ENCODE data around the gene SLC11A2.
A peak's percentile ranks its signal among the peaks of the same experiment; 100 is the strongest.

The SLC11A2 gene

GRCh38 chr12:51025836-51026638 lies at the start of gene SLC11A2:
TSS of gene SLC11A2 (minus strand) at chr12:51026384. CDS start at chr12:51010728, 15,656 bp downstream.
- Mint-ChIP-seq H3K36me3 (ENCODE audit: low read depth) (peaks cover 5% of the 10 kb centered on the region), H3K27me3 (no peaks in the 10 kb centered on the region), H3K4me1 (ENCODE audit: low read depth) (peaks cover 60% of the 10 kb centered on the region), H3K4me3 (peak within 1 kb of the TSS; percentile 93), H3K27ac (peak within 1 kb of the TSS; percentile 95), H3K9me3 (no peaks in the 10 kb centered on the region)

GRCh38 chr12:51075390-51075789 lies 49.2 kb upstream of the SLC11A2 start:
- peaks cover 22% of the 10 kb centered on the region for H3K36me3 Mint-ChIP-seq (ENCODE audit: low read depth)

DNA sequence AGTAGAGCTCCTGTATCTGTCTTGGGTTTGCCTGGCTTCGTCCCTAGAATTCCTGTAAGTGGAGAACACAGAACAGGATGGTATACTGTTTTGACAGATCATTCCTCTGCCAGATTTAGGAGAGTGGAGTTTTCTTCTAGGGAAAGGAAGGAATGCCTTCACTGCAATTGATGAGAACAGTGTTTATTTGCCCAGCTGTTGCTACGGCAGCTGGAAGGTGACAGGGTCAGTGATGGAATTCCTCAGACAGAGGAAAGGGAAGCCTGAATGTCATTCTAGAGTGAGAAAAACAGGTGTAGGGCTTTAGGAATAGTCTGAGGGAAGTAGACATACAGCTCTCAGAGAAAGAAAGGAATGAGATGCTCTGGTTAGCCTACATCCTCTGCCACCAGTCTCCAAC lies 45.5 kb upstream of the SLC11A2 start:
- Mint-ChIP-seq H3K27me3 (no peaks in the 10 kb centered on the region), H3K27ac (no peak overlapping the region), H3K4me3 (no peak overlapping the region)

More at GRCh38 chr12:51075390-51075789, 49.2 kb upstream of the SLC11A2 start:
- peaks cover 26% of the 10 kb centered on the region for H3K4me1 Mint-ChIP-seq (ENCODE audit: low read depth)
- H3K4me3 Mint-ChIP-seq = no peak overlapping the region
- H3K9me3 Mint-ChIP-seq = no peaks in the 10 kb centered on the region
- no peak overlapping the region for H3K27ac Mint-ChIP-seq
- H3K27me3 Mint-ChIP-seq = no peaks in the 10 kb centered on the region

GRCh38 chr12:51070004-51070403 lies 43.8 kb upstream of the SLC11A2 start:
- Mint-ChIP-seq H3K27me3 (no peaks in the 10 kb centered on the region), H3K4me1 (ENCODE audit: low read depth) (peaks cover 3% of the 10 kb centered on the region), H3K36me3 (ENCODE audit: low read depth) (peaks cover 31% of the 10 kb centered on the region), H3K27ac (no peak overlapping the region), H3K9me3 (no peaks in the 10 kb centered on the region), H3K4me3 (no peak overlapping the region)

More for the DNA sequence above, 45.5 kb upstream of the SLC11A2 start:
- Mint-ChIP-seq H3K4me1 (ENCODE audit: low read depth) (peaks cover 12% of the 10 kb centered on the region), H3K9me3 (no peaks in the 10 kb centered on the region), H3K36me3 (ENCODE audit: low read depth) (peaks cover 29% of the 10 kb centered on the region)

DNA sequence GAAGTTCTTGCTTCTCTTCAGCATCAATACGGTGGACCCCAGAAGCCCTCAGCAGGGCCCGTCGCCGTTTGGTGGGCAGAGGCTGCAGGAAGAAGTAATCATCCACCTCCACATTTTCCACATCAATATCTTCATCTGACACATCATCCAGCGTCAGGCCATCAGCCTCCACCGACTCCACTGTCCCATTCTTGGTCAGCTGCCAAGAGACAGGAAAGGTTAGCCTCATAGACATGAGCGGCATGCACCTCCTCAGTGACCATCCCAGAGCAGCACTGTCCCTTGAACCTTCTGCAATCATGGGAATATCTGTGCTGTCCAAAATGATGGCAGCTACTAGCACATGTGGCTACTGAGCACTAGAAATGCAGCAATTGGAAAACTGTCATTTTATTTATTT lies 41.6 kb upstream of the SLC11A2 start:
- peaks cover 3% of the 10 kb centered on the region for H3K4me1 Mint-ChIP-seq (ENCODE audit: low read depth)
- H3K9me3 Mint-ChIP-seq = no peaks in the 10 kb centered on the region
- H3K27ac Mint-ChIP-seq = no peak overlapping the region
- peaks cover 33% of the 10 kb centered on the region for H3K36me3 Mint-ChIP-seq (ENCODE audit: low read depth)
- H3K4me3 Mint-ChIP-seq = no peak overlapping the region
- H3K27me3 Mint-ChIP-seq = no peaks in the 10 kb centered on the region

- Mint-ChIP-seq H3K4me1 (ENCODE audit: low read depth) (peaks cover 3% of the 10 kb centered on the region), H3K27me3 (no peaks in the 10 kb centered on the region), H3K9me3 (no peaks in the 10 kb centered on the region), H3K27ac (no peak overlapping the region), H3K36me3 (ENCODE audit: low read depth) (peaks cover 37% of the 10 kb centered on the region), H3K4me3 (no peak overlapping the region)
Measured at GRCh38 chr12:51067229-51067628, 41.0 kb upstream of the SLC11A2 start.

DNA sequence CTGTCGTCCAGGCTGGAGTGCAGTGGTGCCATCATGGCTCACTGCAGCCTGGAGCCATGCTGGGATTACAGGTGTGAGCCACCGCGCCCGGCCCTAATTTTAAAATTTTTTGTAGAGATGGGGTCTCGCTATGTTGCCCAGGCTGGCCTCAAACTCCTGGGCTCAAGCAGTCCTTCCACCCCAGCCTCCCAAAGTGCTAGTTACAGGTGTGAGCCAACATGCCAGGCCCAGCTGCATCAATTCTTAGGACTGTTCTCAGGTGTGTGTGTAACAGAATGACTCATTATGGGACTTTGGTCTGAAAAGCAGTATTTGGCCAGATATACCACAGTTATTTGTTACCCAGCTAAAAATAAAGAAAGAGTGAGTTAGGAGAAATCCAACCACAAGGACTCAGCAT lies 39.3 kb upstream of the SLC11A2 start:
- no peak overlapping the region for H3K4me3 Mint-ChIP-seq
- peaks cover 3% of the 10 kb centered on the region for H3K4me1 Mint-ChIP-seq (ENCODE audit: low read depth)
- no peaks in the 10 kb centered on the region for H3K27me3 Mint-ChIP-seq
- no peaks in the 10 kb centered on the region for H3K9me3 Mint-ChIP-seq
- H3K36me3 Mint-ChIP-seq (ENCODE audit: low read depth) = peaks cover 49% of the 10 kb centered on the region
- no peak overlapping the region for H3K27ac Mint-ChIP-seq

- H3K4me3 Mint-ChIP-seq = no peak overlapping the region
- H3K36me3 Mint-ChIP-seq (ENCODE audit: low read depth) = peaks cover 58% of the 10 kb centered on the region
- no peaks in the 10 kb centered on the region for H3K27me3 Mint-ChIP-seq
- no peak overlapping the region for H3K27ac Mint-ChIP-seq
- no peaks in the 10 kb centered on the region for H3K9me3 Mint-ChIP-seq
- H3K4me1 Mint-ChIP-seq (ENCODE audit: low read depth) = peaks cover 2% of the 10 kb centered on the region
Measured at GRCh38 chr12:51062631-51063397, 36.6 kb upstream of the SLC11A2 start.

GRCh38 chr12:51059086-51059485 lies 32.9 kb upstream of the SLC11A2 start:
- no peak overlapping the region for H3K4me3 Mint-ChIP-seq
- H3K9me3 Mint-ChIP-seq = no peaks in the 10 kb centered on the region
- H3K4me1 Mint-ChIP-seq (ENCODE audit: low read depth) = no peaks in the 10 kb centered on the region
- peak overlapping the region; percentile 14 for H3K27ac Mint-ChIP-seq
- H3K27me3 Mint-ChIP-seq = no peaks in the 10 kb centered on the region
- H3K36me3 Mint-ChIP-seq (ENCODE audit: low read depth) = peaks cover 64% of the 10 kb centered on the region

DNA sequence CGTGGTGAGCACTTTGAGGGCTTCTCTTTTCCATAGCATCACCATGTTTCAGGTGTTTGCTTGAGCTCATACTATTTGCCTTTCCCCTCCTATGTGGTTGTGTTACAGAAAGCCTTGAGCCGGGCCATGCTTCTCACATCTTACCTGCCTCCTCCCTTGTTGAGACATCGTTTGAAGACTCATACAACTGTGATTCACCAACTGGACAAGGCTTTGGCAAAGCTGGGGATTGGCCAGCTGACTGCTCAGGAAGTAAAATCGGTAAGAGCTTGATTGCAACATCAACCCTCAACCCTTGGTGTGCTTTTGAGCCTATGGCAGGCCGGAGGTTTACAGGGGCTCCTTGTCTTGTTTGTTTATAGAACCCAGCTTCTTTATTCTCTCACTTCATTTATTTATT lies 30.1 kb upstream of the SLC11A2 start:
- peaks cover 7% of the 10 kb centered on the region for H3K4me1 Mint-ChIP-seq (ENCODE audit: low read depth)
- no peak overlapping the region for H3K27ac Mint-ChIP-seq
- H3K4me3 Mint-ChIP-seq = no peak overlapping the region
- H3K9me3 Mint-ChIP-seq = no peaks in the 10 kb centered on the region
- no peaks in the 10 kb centered on the region for H3K27me3 Mint-ChIP-seq
- H3K36me3 Mint-ChIP-seq (ENCODE audit: low read depth) = peaks cover 62% of the 10 kb centered on the region

DNA sequence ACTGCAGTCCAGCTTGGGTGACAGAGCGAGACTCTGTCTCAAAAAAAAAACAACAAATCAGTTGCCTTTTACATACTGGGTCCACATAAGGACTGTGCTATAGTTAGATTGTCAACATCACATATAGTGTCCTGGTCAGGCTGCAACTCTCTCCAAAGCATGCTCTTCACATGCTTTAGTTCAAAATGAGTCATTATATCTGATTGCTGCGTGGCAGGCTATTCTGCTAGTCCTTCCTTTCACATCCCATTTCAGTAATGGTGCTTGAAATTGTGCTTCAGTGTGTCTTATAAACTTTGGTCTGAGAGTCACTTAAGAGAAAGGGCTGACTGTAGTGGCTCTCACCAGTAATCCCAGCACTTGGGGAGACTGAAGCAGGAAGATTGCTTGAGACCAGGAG lies 28.9 kb upstream of the SLC11A2 start:
- Mint-ChIP-seq H3K36me3 (ENCODE audit: low read depth) (peaks cover 57% of the 10 kb centered on the region), H3K4me1 (ENCODE audit: low read depth) (peaks cover 7% of the 10 kb centered on the region), H3K27me3 (no peaks in the 10 kb centered on the region), H3K9me3 (no peaks in the 10 kb centered on the region), H3K27ac (no peak overlapping the region), H3K4me3 (no peak overlapping the region)

GRCh38 chr12:51051787-51052186 lies 25.6 kb upstream of the SLC11A2 start:
- Mint-ChIP-seq H3K27me3 (no peaks in the 10 kb centered on the region), H3K9me3 (no peaks in the 10 kb centered on the region), H3K4me1 (ENCODE audit: low read depth) (peaks cover 30% of the 10 kb centered on the region), H3K4me3 (no peak overlapping the region), H3K27ac (peak overlapping the region; percentile 80), H3K36me3 (ENCODE audit: low read depth) (peaks cover 56% of the 10 kb centered on the region)

DNA sequence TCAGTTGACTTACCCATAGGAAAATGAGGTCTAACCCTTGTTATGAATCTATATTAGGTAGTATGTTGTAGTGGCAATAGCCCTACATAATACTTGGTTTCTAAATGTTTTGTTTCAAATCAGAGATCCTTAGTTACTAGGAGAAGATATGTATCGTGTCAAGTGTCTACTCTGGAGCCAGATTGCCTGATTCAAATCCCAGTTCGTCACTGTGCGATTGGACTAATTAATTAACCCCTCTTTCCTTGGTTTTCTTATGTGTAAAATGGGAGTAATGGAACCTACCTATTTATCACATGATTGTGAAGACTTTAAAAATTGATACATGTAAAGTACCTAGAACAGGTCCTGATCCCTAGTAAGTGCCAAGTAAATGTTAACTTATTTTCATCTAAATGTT lies 23.3 kb upstream of the SLC11A2 start:
- Mint-ChIP-seq H3K4me3 (peak overlapping the region; percentile 99), H3K4me1 (ENCODE audit: low read depth) (peaks cover 32% of the 10 kb centered on the region), H3K9me3 (no peaks in the 10 kb centered on the region), H3K27me3 (no peaks in the 10 kb centered on the region), H3K36me3 (ENCODE audit: low read depth) (peaks cover 42% of the 10 kb centered on the region), H3K27ac (peak overlapping the region; percentile 96)

- no peaks in the 10 kb centered on the region for H3K9me3 Mint-ChIP-seq
- peak overlapping the region; percentile 99 for H3K4me3 Mint-ChIP-seq
- peak overlapping the region; percentile 96 for H3K27ac Mint-ChIP-seq
- no peaks in the 10 kb centered on the region for H3K27me3 Mint-ChIP-seq
- peaks cover 34% of the 10 kb centered on the region for H3K36me3 Mint-ChIP-seq (ENCODE audit: low read depth)
- peaks cover 32% of the 10 kb centered on the region for H3K4me1 Mint-ChIP-seq (ENCODE audit: low read depth)
Measured at GRCh38 chr12:51048661-51049251, 22.6 kb upstream of the SLC11A2 start.
